ENCODE data around the gene ALK.

DNA sequence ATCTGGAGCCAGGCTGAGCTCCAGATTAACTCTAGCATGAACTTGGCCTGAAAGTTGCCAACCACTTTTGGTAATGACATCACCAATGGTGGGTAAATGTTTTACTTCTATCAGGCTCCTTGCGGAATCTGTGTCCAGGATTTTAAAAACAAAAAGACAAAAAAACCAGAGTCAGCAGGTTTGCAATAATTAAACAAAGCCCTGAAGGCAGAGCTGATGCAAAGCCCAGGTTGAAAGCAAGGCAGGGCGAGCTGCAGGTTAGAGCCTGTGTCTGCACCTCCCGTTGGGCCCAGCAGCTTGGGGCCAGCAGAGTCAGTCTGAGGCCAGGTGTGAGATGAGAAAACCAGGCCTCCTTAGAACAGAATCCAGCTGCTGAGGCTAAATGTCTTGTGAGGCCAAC, 29.1 kb upstream of the ALK start:
- TF ChIP-seq CTCF (IDR thresholded peaks at IDR 0.05; ENCODE audit: low read depth, low read length), result no peak
- TF ChIP-seq EZH2phosphoT487 (IDR thresholded peaks at IDR 0.05; ENCODE audit: low read depth), result no peak
